ENCODE data around the gene IL16. TPM values are rescaled to one million over a fixed set of nuclear protein-coding genes. Genes with fewer than 3 reads are reported as not detected.

The IL16 gene
- total and polyA plus RNA-seq, 9 of the 15 experiments (the other 6 are each of a cell fraction or from before 2014, with no cell fraction given) = 1.4 to 18.8 (median 10.6) TPM

GRCh38 chr15:81299156-81299555 is 102.5 kb downstream of the IL16 start:
- in situ Hi-C loops (cut with MboI) (no loop called here), intact Hi-C loops (cut with micrococcal nuclease) (no loop called here)
- H3K9ac ChIP-seq (ENCODE audit: insufficient read depth in 1 of 2, low read depth in 2 of 2, low read length in 2 of 2) = no peak overlapping the region
- no peaks in the 10 kb centered on the region for H3K9me3 ChIP-seq (replicated peaks; ENCODE audit: control insufficient read depth, insufficient read depth, low read depth, low read length)
- TF ChIP-seq FOXP1 (CRISPR knock-in tag; IDR thresholded peaks at IDR 0.05) = no peak
- TF ChIP-seq ATF3 (IDR thresholded peaks at IDR 0.05) = no peak
- TF ChIP-seq ATF3 (CRISPR knock-in tag; conservative IDR thresholded peaks at IDR 0.05) = no peak
- TF ChIP-seq ZFP30 (CRISPR knock-in tag; IDR thresholded peaks at IDR 0.05; ENCODE audit: borderline replicate concordance) = no peak
- TF ChIP-seq KLF10 (CRISPR knock-in tag; IDR thresholded peaks at IDR 0.05) = no peak
- TF ChIP-seq MGA (IDR thresholded peaks at IDR 0.05) = no peak
- TF ChIP-seq NFYB (IDR thresholded peaks at IDR 0.05; ENCODE audit: extremely low read depth, insufficient read length) = no peak
- CTCF ChIA-PET (ENCODE audit: low intra/inter-chr PET ratio) = no interaction called here
- WGBS (ENCODE audit: insufficient coverage, low coverage, missing lambda C conversion rate) = 35% methylated on average over 3 of the region's 3 CpGs
- DNase-seq (ENCODE audit: extremely low read depth in 1 of 4, low spot score in 3 of 4) = no peak
- H3K79me2 ChIP-seq (ENCODE audit: control insufficient read depth, insufficient read depth, low read length) = no peaks in the 10 kb centered on the region
- POLR2A ChIA-PET = interaction anchor here (0.7 to 1.6 kb wide), 2 partner anchors 9 kb away, joined by 4 to 5 read pairs; no protein-coding TSS in a partner anchor
- H3K27me3 ChIP-seq (ENCODE audit: control insufficient read depth in 2 of 2, insufficient read depth in 2 of 2, low read length in 2 of 2) = no peaks in the 10 kb centered on the region
- no peak for ATAC-seq
- BruUV-seq (replicated peaks) = no TSS peak
- H3K36me3 ChIP-seq (ENCODE audit: control insufficient read depth, insufficient read depth, low read length) = peaks cover 13% of the 10 kb centered on the region; the same call in 1 of the 3 replicates
- no peaks in the 10 kb centered on the region for H3K4me1 ChIP-seq (replicated peaks in 1 of 2; ENCODE audit: control insufficient read depth in 2 of 2, insufficient read depth in 2 of 2, low read length in 2 of 2)
- H2AFZ ChIP-seq (ENCODE audit: low read depth, low read length) = no peak overlapping the region
- FAIRE-seq = no peak
- H3K4me2 ChIP-seq (ENCODE audit: insufficient read depth, low read length) = no peak overlapping the region
- H3K9me1 ChIP-seq (ENCODE audit: control insufficient read depth, insufficient read depth, low read length) = no peaks in the 10 kb centered on the region
- H3K4me3 ChIP-seq = no peak overlapping the region
- H4K20me1 ChIP-seq (replicated peaks; ENCODE audit: control insufficient read depth, insufficient read depth, low read length) = no peaks in the 10 kb centered on the region; the same call in 1 of the 2 replicates
- H3K27ac ChIP-seq (ENCODE audit: extremely low read depth, low read depth, low read length) = no peak overlapping the region
